ENCODE results near the gene AP2M1.

AP2M1 gene

DNA sequence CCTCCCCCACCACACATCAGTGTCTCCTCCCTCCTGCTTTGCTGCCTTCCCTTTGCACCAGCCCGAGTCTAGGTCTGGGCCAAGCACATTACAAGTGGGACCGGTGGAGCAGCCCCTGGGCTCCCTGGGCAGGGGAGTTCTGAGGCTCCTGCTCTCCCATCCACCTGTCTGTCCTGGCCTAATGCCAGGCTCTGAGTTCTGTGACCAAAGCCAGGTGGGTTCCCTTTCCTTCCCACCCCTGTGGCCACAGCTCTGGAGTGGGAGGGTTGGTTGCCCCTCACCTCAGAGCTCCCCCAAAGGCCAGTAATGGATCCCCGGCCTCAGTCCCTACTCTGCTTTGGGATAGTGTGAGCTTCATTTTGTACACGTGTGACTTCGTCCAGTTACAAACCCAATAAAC, 9.0 kb downstream of the AP2M1 start:
- no peak for DNase-seq

DNA sequence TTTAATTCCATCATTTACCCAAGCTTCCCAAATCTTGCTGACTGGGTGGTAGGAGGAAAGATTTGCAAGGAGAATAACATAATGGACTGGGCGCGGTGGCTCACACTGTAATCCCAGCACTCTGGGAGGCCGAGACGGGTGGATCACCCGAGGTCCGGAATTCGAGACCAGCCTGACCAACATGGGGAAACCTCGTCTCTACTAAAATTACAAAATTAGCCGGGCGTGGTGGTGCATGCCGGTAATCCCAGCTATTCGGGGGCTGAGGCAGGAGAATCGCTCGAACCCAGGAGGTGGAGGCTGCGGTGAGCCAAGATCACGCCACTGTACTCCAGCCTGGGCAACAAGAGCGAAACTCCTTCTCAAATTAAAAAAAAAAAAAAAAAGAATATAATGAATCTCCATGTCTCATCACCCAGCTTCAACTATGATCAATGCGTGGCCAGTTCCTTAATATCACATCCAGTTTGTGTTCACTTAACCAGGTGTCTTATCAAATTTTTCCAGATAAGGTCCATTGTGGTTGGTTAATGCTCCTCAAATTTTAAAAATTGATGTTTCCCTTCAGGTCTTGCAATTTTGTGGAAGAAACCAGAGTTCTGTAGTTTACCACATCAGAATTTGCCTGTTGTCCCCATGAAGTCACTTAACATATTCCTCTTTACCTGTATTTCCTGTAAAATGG, 10.0 kb downstream of the AP2M1 start:
- DNase-seq = no peak

DNA sequence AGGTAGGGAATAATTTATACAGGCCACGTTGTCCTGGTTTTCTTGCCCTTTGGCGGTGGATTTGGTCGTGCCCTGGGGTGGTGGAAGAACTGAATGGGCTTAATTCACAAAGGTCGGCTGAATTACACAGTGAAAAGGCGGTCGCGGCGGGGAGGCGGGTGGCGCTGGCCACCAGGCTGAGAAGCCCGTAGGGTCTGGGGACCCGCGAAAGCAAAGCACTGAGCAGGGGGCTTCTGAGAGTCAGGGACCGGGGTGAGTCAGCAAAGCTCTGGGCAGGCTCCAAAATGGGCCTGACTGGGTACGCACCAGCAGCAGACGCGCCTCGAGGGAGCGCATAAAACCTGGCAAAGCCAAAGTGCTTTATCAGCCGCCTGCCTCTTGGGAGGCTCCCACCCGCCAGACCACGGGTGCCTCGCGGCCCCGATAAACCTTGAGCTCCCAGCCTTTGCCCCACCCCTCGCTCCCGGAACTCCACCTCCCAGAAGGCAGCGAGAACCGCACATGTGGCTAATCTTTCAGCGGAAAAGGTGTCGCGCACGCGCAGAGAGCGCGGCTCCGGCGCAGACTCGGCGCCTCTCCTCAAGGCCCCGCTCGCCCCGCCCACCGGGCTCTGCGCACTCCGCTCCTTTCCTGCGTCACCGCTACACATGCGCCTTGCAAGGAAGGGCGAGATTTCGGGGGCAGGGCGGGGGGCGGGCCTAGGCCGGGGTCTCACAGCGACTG, 11.0 kb downstream of the AP2M1 start:
- DNase-seq = peak; percentile 99

- DNase-seq = no peak
Observed at GRCh38 chr3:184186184-184186901, 11.7 kb downstream of the AP2M1 start, which contains the start of gene ABCF3. Gene ABCF3 (plus strand): TSS chr3:184186199. CDS start chr3:184186208, 9 bp downstream.

DNA sequence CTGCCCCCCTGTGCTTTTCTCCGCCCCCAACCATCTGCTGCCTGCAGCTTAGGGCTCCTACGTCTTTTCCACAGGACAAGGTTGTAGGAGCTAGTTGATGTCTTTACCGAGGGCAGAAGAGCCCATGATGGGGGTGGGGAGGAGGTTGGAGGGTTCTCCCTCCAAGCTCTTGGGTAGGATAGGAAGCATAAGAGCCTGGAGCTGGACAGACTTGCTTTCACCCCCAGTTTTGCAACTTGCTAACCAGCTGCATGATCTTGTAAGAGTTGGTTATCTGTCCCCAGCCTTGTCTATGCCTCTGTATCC, 12.2 kb downstream of the AP2M1 start:
- DNase-seq = peak; percentile 15 to 67

DNA sequence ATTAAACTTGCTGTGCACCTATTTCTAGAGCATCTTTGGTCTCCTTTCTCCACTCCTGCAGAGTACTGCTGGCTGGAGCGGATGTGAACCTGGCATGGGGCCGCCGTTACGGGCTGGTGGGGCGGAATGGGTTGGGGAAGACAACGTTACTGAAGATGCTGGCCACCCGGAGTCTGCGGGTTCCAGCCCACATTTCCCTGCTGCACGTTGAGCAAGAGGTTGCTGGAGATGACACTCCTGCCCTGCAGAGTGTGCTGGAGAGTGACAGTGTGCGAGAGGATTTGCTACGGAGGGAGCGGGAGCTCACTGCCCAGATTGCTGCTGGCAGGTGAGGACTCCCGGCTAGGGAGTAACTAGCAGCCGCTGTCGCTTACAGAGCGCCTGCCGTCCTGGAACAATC, 13.4 kb downstream of the AP2M1 start:
- no peak for DNase-seq

DNA sequence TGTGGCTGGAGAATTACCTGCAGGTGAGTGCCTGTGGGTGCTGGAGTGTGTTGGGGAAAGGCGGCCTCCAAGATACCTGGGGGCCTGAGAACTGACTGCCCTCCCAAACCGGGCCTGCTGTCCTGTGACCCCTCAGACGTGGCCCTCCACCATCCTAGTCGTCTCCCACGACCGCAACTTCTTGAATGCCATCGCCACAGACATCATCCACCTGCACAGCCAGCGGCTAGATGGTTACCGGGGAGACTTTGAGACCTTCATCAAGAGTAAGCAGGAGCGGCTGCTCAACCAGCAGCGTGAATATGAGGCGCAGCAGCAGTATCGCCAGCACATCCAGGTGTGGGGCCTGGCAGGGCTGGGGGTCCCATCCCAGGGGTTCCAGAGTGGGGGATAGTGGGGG, 14.8 kb downstream of the AP2M1 start:
- no peak for DNase-seq

- no peak for DNase-seq
Observed at GRCh38 chr3:184192889-184193288, 18.2 kb downstream of the AP2M1 start.

DNA sequence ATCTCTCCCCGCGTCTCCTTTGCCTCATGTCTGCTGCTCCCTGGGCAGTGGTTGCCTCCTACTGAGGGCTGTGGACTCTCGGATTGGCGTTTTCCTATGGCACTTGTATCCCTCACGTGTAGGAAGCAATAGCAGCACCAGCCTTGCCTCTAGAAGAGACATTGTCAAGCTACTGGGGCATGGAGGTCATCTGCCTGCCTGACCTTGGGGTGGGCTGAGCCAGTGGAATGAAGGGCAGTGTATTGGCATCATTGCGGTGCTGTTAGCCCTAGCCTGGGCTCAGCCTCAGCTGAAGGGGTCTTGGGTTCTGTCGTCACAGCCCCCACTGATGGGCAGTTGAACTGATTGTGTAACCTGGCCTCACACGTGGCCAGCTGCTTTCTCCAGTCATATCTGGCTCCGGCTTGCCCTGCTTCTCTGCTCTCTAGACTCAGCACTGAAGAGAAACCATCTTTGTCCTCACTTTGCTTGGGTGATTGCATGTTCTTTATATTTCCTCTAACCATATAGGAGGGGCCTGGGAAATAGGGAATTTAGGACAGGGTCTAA, 19.4 kb downstream of the AP2M1 start:
- no peak for DNase-seq

- peak; percentile 61 to 79 for DNase-seq
Observed at GRCh38 chr3:184196536-184196935, 21.9 kb downstream of the AP2M1 start.

DNA sequence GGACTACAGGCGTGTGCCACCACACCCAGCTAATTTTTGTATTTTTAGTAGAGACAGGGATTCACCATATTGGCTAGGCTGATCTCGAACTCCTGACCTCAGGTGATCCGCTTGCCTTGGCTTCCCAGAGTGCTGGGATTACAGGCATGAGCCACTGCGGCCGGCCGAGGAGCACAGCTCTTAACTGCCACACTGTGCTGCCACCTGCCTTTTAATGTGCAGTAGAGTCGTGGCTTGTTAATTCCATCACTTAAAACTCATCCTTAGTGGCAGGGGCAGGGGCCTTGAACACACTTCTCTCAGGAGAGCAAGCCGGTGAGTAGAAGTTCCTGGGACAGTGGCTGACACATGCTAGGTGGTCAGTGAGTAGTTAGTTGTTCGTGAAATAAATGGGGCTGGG, 23.9 kb downstream of the AP2M1 start:
- no peak for DNase-seq

DNA sequence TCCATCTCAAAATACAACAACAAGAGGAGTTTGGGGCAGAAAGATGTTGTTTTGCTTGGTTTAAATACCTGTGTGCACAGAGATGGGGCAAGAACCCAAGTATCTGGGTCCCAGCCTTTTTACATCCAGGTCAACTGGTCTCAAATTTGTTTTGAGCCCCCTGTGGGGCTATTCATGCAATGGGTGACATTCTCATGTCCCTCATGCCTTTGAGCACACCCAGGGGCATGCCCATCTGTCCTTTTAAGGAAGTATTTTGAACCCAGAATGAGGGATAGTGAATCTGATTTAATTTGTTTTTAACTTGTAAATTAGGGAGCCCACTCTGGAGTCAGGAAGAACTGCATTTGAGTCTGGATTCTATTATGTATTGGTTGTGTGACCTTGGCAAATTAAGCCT, 26.2 kb downstream of the AP2M1 start:
- DNase-seq = no peak

- DNase-seq = no peak
Observed at GRCh38 chr3:184203526-184203925, 28.9 kb downstream of the AP2M1 start.

GRCh38 chr3:184209146-184209923, 34.7 kb downstream of the AP2M1 start:
- DNase-seq = no peak

DNA sequence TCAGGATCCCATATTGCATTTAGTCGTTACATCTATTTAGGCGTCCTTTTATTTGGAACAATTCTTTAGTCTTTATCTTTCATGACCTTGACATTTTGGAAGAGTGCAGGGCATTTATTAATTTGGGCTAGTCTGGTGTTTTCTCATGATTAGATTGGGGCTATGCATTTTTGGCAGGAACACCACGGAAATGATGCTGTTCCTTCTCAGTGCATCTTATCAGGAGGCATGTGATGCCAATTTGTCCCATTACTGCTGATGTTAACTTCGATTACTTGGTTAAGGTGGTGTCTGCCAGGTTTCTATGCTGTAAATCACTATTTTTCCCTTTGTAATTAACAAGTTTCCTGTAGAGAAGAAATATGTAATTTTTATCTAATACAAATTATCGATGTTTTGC, 36.6 kb downstream of the AP2M1 start:
- DNase-seq = no peak

- DNase-seq = no peak
Observed at GRCh38 chr3:184211718-184212117, 37.1 kb downstream of the AP2M1 start.

- peak; percentile 55 to 70 for DNase-seq
Observed at GRCh38 chr3:184218814-184219213, 44.2 kb downstream of the AP2M1 start.

DNA sequence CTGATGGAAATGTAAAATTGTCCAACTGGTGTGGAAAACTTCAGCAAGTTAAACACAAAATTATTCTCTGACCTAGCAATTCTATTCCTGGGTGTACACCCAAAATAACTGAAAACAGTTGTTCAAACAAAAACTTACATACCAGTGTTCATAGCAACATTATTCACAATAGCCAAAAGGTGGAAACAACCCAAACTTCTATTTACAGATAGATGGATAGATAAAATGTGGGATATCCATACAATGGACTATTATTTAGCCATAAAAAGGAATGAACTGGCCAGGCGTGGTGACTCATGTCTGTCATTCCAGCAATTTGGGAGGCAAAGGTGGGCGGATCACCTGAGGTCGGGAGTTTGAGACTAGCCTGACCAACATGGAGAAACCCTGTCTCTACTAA, 47.9 kb downstream of the AP2M1 start:
- no peak for DNase-seq

GRCh38 chr3:184223946-184224345, 49.3 kb downstream of the AP2M1 start:
- no peak for DNase-seq

- peak; percentile 34 to 40 for DNase-seq
Observed at GRCh38 chr3:184227481-184227935, 52.9 kb downstream of the AP2M1 start.

- peak in 1 of 2 experiments; percentile 40 for DNase-seq
Observed at GRCh38 chr3:184228376-184229137, 53.9 kb downstream of the AP2M1 start.
